Epithelial cell of proximal tubule (primary cell): ENCODE data around the gene ATP5PO. TPM values are rescaled to one million over a fixed set of nuclear protein-coding genes. Genes with fewer than 3 reads are reported as not detected.
"Not testable (repeated sequence)": the region's sequence is repeated elsewhere in the genome, so short reads cannot be mapped to it uniquely, and the experiment has no call there.

Source experiments
- DNase-seq: peaks from one replicate; pipeline ENCODE4 v3.0.0-alpha.2; 2011; ENCODE audit warnings: low read depth
- H3K4me3 ChIP-seq: 2 replicates; pipeline ENCODE4 v1.5.1; 2011; ENCODE audit warnings: low read depth, mild to moderate bottlenecking, low read length
- CTCF ChIP-seq: conservative IDR thresholded peaks from 2 replicates; pipeline ENCODE4 v1.5.1; 2012; ENCODE audit warnings: low read depth, mild to moderate bottlenecking, low read length
- total RNA-seq: library from RNA; depleted of rRNA; stranded (reverse); fragments of >200 nt; gene quantifications from 2 replicates; pipeline ENCODE4 v1.2.3, GENCODE V29; 2015

ATP5PO gene
- total RNA-seq, 1 donor from 2014 or later, result 313 TPM

DNA sequence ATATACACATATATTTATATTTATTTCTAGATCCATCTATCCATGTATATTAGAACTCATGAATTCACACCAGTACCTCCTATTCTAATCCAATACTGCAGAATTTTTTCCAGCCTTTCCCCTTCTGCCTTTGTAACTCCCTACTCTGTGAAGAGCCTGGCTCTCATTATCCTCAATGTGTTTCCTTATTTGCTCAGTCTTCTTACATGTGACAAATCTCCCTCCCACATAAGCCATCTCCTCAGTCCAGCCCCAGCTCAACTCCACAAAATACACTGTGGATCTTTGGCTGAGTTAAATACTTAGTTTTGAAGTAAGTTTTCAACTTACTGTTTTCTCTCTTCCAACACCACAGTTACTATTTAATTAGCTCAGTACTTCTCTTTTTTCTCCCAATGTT, 45.7 kb downstream of the ATP5PO start:
- no peak overlapping the region for H3K4me3 ChIP-seq
- no peak for DNase-seq
- no peak for TF ChIP-seq CTCF

GRCh38 chr21:33867868-33868267, 47.7 kb downstream of the ATP5PO start:
- H3K4me3 ChIP-seq, DNase-seq: not testable (repeated sequence)

- DNase-seq, result no peak
- no peak for TF ChIP-seq CTCF
- H3K4me3 ChIP-seq, result no peak overlapping the region
Observed at GRCh38 chr21:33866826-33867225, 48.8 kb downstream of the ATP5PO start.

DNA sequence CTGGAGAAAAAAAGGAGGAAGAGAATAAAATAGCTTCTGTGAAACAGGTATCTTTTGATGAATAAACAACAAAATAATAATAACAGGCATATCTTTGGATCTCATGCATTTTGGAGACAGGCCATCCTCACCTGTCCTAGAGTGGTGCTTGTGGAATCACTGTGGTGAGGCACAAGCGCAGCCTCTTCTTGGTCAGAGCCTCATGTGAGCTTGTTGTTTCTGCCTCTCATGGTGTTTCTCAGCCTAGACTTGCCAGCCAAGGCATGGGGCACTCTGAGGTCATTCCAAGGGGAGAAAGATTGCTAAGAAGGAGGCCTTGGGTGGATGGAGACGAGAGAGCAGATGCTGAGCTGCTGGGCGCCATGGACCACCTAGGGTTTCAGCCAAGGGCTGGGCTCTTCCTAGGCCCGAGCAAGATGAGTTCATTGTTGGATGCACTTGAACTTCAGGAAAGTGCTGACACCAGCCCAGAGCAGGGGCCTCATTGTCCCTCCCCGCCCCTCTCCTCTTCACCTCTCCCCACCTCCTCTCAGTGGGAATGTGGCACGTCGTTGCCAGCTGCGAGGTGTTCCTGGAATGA, 49.5 kb downstream of the ATP5PO start:
- DNase-seq, result no peak
- TF ChIP-seq CTCF, result no peak
- H3K4me3 ChIP-seq, result no peak overlapping the region

DNA sequence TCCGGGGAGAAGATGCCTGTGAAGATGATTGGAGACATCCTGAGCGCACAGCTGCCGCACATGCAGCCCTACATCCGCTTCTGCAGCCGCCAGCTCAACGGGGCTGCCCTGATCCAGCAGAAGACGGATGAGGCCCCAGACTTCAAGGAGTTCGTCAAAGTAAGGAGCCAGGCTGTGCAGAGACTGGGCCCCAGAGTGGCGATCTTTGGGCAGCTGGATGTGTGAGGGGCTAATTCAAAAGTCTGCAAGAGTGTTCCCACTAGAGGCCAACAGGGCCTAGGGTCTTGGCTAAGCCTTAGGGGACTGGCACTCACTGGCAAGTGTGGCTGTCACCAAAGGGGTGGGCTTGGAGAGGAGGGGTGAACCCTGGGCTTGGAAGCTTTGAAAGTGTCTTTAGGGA, 50.4 kb downstream of the ATP5PO start:
- DNase-seq, result no peak
- TF ChIP-seq CTCF, result no peak
- H3K4me3 ChIP-seq, result no peak overlapping the region

- TF ChIP-seq CTCF, result no peak
- no peak for DNase-seq
- no peak overlapping the region for H3K4me3 ChIP-seq
Observed at GRCh38 chr21:33864150-33864549, 51.5 kb downstream of the ATP5PO start.

GRCh38 chr21:33863191-33863590, 52.4 kb downstream of the ATP5PO start:
- not testable (repeated sequence) for DNase-seq, H3K4me3 ChIP-seq

- TF ChIP-seq CTCF, result no peak
- no peak for DNase-seq
- H3K4me3 ChIP-seq, result no peak overlapping the region
Observed at GRCh38 chr21:33861125-33861524, 54.5 kb downstream of the ATP5PO start.
